NB4 (cell line): ENCODE measurements around the gene RCBTB1.
"Not testable (repeated sequence)": the region's sequence is repeated elsewhere in the genome, so short reads cannot be mapped to it uniquely, and the experiment has no call there.

Experiments used
- DNase-seq: peaks from one replicate; pipeline ENCODE4 v3.0.0; 2010; ENCODE audit warnings: low read depth
- H3K4me3 ChIP-seq: one replicate; pipeline ENCODE4 v1.5.1; 2011; ENCODE audit warnings: mild to moderate bottlenecking, low read depth, low read length, moderate library complexity
- MYC ChIP-seq: IDR thresholded peaks from 2 replicates; pipeline ENCODE4 v1.6.1; 2011; ENCODE audit warnings: low read depth, low read length
- POLR2A ChIP-seq: IDR thresholded peaks from 2 replicates; pipeline ENCODE4 v1.6.1; 2011; ENCODE audit warnings: mild to moderate bottlenecking; ENCODE audit not compliant: insufficient read length; ENCODE audit errors: extremely low read depth
- TF ChIP-seq, protein P1 (sequence below): IDR thresholded peaks from 2 replicates; pipeline ENCODE4 v1.6.1; 2011; ENCODE audit warnings: low read depth, low read length
- TF ChIP-seq, protein P2 (sequence below): IDR thresholded peaks from one replicate; pipeline ENCODE4 v1.5.1; 2012; ENCODE audit warnings: low read depth, low read length

RCBTB1 gene

DNA sequence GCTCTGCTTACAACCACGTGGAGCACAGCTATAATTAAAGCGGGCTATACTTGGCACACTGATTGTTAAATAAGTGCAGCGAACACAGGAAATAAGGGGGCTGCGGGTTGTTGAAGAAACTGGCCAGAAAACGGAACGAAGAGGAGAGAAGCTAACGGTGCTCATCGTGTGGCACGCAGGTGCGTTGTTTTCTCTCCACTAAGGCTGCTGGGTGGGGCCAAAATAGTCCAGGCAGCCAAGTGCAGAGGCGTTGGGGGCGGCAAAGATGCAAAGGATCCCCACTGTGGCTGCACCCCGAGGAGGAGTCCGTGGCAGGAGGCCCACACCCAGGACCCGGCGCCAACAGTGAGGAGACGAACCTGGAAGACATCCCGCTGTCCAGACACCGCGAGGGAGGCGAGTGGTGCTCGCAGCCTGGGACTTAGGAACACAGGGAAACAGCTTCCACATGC is 34.8 kb upstream of the RCBTB1 start:
- peak; percentile 90 for DNase-seq
- peak overlapping the region; percentile 55 for H3K4me3 ChIP-seq
- TF ChIP-seq MYC, result peak; percentile 95
- TF ChIP-seq, protein P1, sequence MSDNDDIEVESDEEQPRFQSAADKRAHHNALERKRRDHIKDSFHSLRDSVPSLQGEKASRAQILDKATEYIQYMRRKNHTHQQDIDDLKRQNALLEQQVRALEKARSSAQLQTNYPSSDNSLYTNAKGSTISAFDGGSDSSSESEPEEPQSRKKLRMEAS, result peak; percentile 91
- TF ChIP-seq, protein P2, sequence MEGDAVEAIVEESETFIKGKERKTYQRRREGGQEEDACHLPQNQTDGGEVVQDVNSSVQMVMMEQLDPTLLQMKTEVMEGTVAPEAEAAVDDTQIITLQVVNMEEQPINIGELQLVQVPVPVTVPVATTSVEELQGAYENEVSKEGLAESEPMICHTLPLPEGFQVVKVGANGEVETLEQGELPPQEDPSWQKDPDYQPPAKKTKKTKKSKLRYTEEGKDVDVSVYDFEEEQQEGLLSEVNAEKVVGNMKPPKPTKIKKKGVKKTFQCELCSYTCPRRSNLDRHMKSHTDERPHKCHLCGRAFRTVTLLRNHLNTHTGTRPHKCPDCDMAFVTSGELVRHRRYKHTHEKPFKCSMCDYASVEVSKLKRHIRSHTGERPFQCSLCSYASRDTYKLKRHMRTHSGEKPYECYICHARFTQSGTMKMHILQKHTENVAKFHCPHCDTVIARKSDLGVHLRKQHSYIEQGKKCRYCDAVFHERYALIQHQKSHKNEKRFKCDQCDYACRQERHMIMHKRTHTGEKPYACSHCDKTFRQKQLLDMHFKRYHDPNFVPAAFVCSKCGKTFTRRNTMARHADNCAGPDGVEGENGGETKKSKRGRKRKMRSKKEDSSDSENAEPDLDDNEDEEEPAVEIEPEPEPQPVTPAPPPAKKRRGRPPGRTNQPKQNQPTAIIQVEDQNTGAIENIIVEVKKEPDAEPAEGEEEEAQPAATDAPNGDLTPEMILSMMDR, result no peak

DNA sequence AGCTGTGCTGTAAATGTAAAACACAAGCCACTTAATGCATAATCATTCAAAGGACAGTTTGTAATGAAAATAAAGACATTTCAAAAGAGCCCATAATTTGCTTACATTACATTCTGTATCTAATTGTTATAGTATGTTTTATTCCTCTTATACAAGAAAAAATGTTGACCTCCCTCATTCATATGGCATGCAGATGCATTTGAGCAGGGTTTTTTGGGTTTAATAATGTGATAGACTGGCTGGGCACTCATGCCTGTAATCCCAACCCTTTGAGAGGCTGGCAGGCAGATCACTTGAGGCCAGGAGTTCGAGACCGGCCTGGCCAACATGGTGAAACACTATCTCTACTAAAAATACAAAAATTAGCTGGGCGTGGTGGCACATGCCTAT is 31.3 kb upstream of the RCBTB1 start:
- no peak for DNase-seq
- TF ChIP-seq MYC (no peak), POLR2A (no peak)
- TF ChIP-seq, protein P1, result no peak
- TF ChIP-seq, protein P2, result no peak
- H3K4me3 ChIP-seq, result no peak overlapping the region

DNA sequence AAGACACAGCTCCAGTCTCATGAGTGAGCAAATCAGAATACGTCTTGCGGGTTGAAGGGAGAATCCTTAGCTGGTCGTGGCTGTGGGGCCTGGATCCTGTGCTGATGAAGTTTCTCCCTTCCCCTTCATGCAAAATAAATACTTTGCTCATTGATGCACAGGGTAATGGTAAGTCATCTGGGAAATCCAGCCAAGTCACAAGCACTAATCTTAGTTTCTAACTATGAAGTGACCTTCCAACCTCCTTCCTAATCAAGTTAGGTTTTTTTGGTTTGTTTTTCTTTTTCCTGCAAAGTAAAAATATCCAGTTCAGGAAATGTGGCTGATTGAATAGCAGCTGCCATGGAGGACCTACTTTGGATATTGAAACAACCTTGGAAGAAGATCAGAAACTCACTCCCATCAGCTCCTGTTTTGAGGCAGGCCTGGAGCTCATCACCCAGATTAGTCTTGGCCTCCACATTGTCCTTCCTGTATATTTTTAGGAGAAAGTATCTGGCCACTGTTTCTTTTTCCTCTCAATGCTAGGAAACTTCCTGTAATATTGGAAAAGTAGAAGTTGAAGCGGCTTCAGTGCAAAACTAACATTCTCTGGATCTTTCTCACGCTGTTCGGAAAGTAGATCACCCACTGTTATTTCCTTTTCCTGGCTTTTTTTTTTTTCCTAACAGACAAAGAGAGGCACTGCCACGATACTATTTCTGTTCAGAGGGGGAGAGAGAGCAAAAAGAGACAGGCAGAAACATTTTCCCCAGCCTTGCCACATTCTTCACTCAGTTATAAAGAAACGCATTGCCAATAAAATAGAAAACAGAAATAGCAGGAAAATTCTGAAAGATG is 30.7 kb upstream of the RCBTB1 start:
- DNase-seq, result no peak
- TF ChIP-seq, protein P1, result no peak
- TF ChIP-seq POLR2A, result no peak
- no peak for TF ChIP-seq MYC
- TF ChIP-seq, protein P2, result no peak
- H3K4me3 ChIP-seq, result no peak overlapping the region

DNA sequence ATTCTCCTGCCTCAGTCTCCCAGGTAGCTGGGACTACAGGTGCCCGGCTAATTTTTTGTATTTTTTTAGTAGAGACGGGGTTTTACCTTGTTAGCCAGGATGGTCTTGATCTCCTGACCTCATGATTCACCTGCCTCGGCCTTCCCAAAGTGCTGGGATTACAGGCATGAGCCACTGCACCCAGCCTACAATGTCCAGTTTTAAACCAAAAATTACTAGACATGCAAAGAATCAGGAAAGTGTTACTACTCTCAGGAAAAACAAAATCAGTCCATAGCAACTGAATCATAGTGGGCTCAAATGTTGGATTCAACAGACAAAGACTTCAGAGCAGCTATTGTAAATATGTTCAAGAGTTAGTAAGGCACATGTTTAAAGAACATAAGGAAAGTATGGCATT is 26.7 kb upstream of the RCBTB1 start:
- not testable (repeated sequence) for DNase-seq, H3K4me3 ChIP-seq

DNA sequence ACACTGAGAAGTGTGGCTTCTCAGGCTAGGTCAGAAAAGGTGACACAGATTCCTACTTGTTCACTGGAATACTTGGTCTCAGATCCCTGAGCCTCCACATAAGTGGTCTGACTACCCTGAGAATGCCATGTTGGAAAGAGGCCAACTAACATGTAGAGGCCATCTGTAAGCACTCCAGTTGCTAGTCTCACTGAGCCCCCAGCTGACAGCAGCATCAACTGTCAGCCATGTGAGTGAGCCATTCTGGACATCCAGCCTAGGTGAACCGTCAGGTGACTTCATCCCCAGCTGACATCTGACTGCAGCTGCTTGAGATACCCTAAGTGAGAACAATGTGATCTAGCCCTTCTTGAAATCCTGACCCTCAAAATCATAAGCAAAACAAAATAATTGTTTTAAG is 24.8 kb upstream of the RCBTB1 start:
- DNase-seq, result no peak
- no peak for TF ChIP-seq POLR2A
- TF ChIP-seq, protein P1, result no peak
- TF ChIP-seq, protein P2, result no peak
- TF ChIP-seq MYC, result no peak
- no peak overlapping the region for H3K4me3 ChIP-seq

DNA sequence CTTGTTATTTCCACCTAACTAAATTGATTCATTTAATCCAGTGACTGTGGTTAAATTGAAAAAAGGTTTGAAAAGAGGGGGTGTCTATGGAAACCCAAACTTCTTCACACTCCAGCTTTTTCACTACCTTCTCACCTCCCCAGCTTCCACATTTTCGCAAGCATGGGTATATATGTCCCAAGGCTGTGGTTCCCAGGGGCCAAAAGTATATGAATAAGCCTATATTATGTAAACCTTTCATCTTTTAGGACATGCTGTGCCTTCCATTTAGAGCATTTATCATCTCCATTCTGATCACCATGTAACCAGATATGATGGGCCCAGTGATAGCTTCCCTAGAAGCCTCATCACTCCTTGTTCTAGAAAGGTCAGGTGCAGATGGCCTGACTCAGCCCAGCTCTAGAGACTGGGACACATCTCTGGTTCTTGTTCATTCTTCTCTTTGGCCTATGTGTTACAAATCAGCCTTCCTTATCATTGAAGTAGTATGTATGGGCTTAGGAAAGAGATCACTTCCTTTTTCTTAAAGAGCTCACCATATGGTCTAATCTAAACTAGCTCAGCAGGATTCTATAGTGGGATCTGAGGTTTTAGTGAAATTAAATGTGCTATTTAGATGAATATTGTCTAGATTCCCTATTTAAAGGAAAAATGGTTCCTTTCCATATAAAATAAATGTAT is 23.4 kb upstream of the RCBTB1 start:
- TF ChIP-seq, protein P2, result no peak
- TF ChIP-seq POLR2A (no peak), MYC (no peak)
- TF ChIP-seq, protein P1, result no peak

More for the DNA sequence above, 23.4 kb upstream of the RCBTB1 start:
- peak; percentile 42 for DNase-seq
- no peak overlapping the region for H3K4me3 ChIP-seq
